HG02763 (cell line): ENCODE results near the gene NFE2L1.
"Not testable (repeated sequence)": the region's sequence is repeated elsewhere in the genome, so short reads cannot be mapped to it uniquely, and the experiment has no call there.

Source experiments
- ATAC-seq: cut with Tn5 transposase; IDR thresholded peaks from one replicate; pipeline ENCODE4 v1.9.1; 2021; ENCODE audit warnings: mild to moderate bottlenecking, moderate library complexity; ENCODE audit not compliant: unreplicated experiment

NFE2L1 gene

DNA sequence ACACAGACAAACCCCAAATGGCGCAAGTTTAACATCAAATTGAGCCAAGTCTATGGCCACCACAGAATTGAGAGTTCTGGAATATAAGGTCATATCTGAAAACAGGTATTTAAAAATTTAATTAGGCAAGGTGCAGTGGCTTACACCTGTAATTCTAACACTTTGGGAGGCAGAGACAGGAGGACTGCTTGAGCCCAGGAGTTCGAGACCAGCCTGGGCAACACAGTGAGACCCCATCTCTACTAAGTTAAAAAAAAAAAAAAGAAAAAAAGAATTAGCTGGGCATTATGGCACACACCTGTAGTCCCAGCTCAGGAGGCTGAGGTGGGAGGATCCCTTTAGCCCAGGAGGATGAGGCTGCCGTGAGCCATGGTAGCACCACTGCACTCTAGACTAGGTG lies 19.1 kb downstream of the NFE2L1 start:
- ATAC-seq = no peak

GRCh38 chr17:48067808-48068207 lies 19.6 kb downstream of the NFE2L1 start:
- not testable (repeated sequence) for ATAC-seq

- no peak for ATAC-seq
Observed at GRCh38 chr17:48068491-48068961, 20.4 kb downstream of the NFE2L1 start.

DNA sequence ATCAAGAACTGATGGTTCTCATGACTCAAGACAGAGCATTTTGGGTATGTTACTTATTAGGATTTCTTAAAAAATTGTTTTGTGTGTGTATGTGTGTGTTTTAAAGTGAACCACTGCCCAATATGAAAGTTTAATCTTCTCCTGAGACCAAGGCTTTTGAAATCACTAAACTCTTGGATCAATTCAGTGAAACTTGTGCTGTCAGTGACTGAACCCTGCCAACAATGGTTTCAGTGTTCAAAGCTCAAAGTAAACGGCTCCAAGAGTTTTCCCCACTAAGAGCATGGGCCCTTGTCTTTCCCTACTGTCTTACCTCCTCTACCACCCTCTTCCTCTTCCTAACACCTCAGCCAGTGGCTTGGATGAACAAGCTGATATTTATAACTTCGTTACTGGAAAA lies 22.0 kb downstream of the NFE2L1 start:
- no peak for ATAC-seq

DNA sequence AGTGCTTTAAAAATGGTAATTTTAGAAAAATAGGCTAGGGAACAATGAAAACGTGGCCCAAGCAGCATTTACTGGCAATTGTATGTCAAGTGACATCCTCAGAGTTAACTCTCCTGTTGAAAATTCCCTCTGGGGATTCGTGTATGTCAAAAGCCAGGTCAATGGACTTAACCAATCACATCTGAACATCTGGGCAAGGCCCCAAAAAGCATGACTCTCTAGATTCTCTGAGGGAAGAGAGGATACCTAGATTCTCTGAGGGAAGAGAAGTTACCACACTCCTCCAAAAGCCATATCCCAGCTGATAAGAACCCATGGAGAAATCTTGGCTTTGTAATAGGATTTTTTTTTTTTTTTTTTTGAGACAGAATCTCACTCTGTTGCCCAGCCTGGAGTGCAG lies 23.5 kb downstream of the NFE2L1 start:
- ATAC-seq = no peak

- not testable (repeated sequence) for ATAC-seq
Observed at GRCh38 chr17:48072811-48073210, 24.7 kb downstream of the NFE2L1 start.

- not testable (repeated sequence) for ATAC-seq
Observed at GRCh38 chr17:48073566-48074094, 25.5 kb downstream of the NFE2L1 start.

DNA sequence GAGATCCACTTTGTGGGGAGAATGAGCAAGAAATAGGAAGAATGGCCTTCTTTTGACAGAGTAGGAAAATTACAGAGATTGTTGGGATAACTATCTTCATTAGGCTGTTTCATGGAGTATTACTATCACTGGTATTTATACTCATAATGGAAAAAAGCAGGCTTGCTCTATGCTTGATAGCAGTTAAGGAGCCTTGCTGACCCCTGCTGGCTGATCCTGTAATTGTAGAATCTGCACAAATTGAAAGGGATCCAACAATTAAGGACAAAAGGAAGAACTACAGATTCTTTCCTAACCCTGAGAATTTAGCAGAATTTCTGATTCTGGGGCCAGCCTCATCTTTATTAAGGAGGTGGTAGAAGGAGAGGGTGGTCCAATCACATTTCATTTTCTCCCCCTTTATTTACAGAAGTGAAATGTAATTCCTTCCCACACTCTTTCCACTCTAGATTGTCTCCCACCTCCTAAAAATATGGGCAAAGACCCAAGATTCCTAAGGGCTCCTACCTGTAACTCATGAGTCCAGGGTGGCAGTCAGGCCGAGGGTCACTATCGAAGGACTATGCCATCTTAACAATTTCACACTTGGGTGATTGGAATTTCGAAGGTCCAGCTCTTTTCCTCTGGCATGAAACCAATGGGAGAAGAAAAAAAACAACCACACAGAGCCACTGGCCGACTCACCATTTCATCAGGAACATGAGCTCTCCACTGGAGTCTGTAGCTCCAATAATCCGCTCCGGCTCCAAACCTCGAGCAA lies 26.3 kb downstream of the NFE2L1 start:
- no peak for ATAC-seq

GRCh38 chr17:48077152-48077551 lies 29.0 kb downstream of the NFE2L1 start:
- not testable (repeated sequence) for ATAC-seq

DNA sequence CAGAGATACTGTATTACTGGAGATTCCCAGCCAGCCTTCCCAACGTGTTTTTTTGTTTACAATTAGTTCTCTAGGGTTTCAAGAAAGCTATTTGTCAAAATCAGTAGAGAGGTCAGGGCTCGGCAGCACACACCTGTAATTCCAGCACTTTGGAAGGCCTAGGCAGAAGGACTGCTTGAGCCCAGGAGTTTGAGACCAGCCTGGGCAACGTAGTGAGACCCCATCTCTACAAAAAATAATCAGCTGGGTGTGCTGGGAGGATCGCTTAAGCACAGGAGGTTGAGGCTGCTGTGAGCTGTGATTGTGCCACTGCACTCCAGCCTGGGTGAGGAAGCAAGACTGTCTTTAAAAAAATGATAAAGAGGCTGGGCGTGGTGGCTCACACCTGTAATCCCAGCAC lies 33.7 kb downstream of the NFE2L1 start:
- ATAC-seq = no peak

- no peak for ATAC-seq
Observed at GRCh38 chr17:48084932-48085331, 36.8 kb downstream of the NFE2L1 start.

- ATAC-seq = no peak
Observed at GRCh38 chr17:48093341-48094045, 45.3 kb downstream of the NFE2L1 start.

- ATAC-seq = no peak
Observed at GRCh38 chr17:48095611-48096010, 47.5 kb downstream of the NFE2L1 start.

DNA sequence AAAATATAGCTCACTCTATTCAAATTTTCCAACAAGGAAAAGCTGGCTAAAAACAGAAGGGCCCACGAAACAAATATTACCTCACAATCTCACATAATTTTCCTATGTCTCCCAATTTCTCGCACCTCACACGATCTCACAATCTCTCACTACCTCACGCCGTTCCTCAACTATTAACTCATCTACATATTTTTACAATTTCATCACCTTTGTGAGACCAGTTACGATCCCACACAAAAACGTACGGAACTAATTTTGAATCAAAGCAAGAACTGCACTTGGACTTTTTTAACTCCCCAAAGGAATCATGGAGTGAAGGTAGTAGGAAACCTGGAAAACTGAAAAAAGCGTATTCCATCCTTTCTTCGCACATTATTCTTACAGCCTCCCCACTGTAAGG lies 52.0 kb downstream of the NFE2L1 start:
- no peak for ATAC-seq

- no peak for ATAC-seq
Observed at GRCh38 chr17:48100591-48101011, 52.4 kb downstream of the NFE2L1 start.

GRCh38 chr17:48101012-48101720 lies 53.0 kb downstream of the NFE2L1 start, which contains the start of gene CBX1:
Gene CBX1 (minus strand): TSS chr17:48101478. CDS start chr17:48077004, 24,474 bp downstream.
- ATAC-seq = peak; percentile 90

DNA sequence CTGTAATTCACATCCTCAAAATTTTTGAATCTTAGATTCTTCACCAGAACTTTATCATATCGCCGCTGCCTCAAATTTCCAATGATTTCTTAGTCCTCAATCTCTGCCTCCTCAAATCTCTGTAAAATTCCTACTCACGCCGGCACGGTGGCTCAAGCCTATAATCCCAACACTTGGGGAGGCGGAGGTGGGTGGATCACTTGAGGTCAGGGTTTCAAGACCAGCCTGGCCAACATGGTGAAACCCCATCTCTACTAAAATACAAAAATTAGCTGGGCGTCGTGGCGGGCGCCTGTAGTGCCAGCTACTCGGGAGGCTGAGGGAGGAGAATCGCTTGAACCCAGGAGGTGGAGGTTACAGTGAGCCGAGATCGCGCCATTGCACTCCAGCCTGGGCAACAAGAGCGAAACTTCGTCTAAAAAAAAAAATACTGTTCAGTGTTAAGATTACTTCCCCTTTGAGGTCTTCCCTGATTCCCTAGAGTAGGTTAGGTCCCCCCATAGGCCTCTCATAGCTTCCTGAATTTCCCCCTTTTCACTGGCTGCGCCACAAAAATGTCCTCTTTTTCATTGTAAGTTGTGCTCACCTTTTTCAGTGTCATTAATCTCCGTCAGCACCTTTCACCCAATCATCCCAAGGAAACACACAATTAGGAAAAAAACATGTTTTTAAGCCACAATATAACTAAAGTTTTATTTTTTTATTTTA lies 54.0 kb downstream of the NFE2L1 start:
- ATAC-seq = no peak

GRCh38 chr17:48102798-48103715 lies 54.9 kb downstream of the NFE2L1 start:
- no peak for ATAC-seq

- no peak for ATAC-seq
Observed at GRCh38 chr17:48104440-48104839, 56.3 kb downstream of the NFE2L1 start.

GRCh38 chr17:48106802-48107136 lies 58.6 kb downstream of the NFE2L1 start:
- no peak for ATAC-seq
